Ascending aorta (tissue), 2 donors: Measurements from ENCODE around the gene METTL5. TPM values are rescaled to one million over a fixed set of nuclear protein-coding genes. Genes with fewer than 3 reads are reported as not detected.

ENCODE experiments used
- DNase-seq, 2 donors: peaks; one replicate each; pipeline ENCODE4 v3.0.0-alpha.2; 2019; ENCODE audit warnings: low spot score in 2 of 2
- H3K27ac ChIP-seq, 2 donors: fragments of 200-600 bp; sonication (generic); one replicate each; pipeline ENCODE4 v1.5.1; 2016 to 2017; ENCODE audit warnings: mild to moderate bottlenecking in 1 of 2
- H3K27me3 ChIP-seq: fragments of 200-600 bp; sonication (generic); one replicate; pipeline ENCODE4 v1.5.1; 2017
- H3K36me3 ChIP-seq, 2 donors: fragments of 200-600 bp; sonication (generic); one replicate each; pipeline ENCODE4 v1.5.1; 2016
- H3K4me1 ChIP-seq, 2 donors: fragments of 200-600 bp; sonication (generic); one replicate each; pipeline ENCODE4 v1.5.1; 2016 to 2017; ENCODE audit warnings: mild to moderate bottlenecking in 1 of 2
- H3K4me3 ChIP-seq, 2 donors: fragments of 200-600 bp; sonication (generic); one replicate each; pipeline ENCODE4 v1.5.1; 2016 to 2017; ENCODE audit warnings: mild to moderate bottlenecking in 1 of 2
- H3K9me3 ChIP-seq, 2 donors: fragments of 200-600 bp; sonication (generic); one replicate each; pipeline ENCODE4 v1.5.1; 2016
- CTCF ChIP-seq, 3 experiments: fragments of 200-600 bp in 2 of 3; fragments of 450-650 bp in 1 of 3; sonication (generic) in 2 of 3; IDR thresholded peaks; one replicate each; pipeline ENCODE4 v1.5.1; 2016 to 2019; ENCODE audit warnings: antibody characterized with exemption in 3 of 3, mild to moderate bottlenecking in 1 of 3, moderate library complexity in 1 of 3
- intact Hi-C: fragments of 100-400 bp; cut with DNase I; formaldehyde crosslinking; loops from one replicate; pipeline ENCODE4 v1.15.1; 2023
- total RNA-seq: library from RNA; depleted of rRNA; stranded (reverse); fragments of >200 nt; gene quantifications from one replicate; pipeline ENCODE4 v1.1.0, GENCODE V29; 2016

The METTL5 gene
- total RNA-seq, 1 donor from 2014 or later, result 42.6 TPM

- no peak for TF ChIP-seq CTCF (IDR thresholded peaks at IDR 0.05)
- no peaks in the 10 kb centered on the region for H3K9me3 ChIP-seq
- DNase-seq, result no peak
- H3K27me3 ChIP-seq, result no peaks in the 10 kb centered on the region
- H3K36me3 ChIP-seq, result no peaks in the 10 kb centered on the region
- H3K4me1 ChIP-seq, result peaks cover 0 to 8% of the 10 kb centered on the region in 2 donors
- H3K4me3 ChIP-seq, result no peak overlapping the region
- intact Hi-C loops, result no loop called here
- no peak overlapping the region for H3K27ac ChIP-seq
Observed at GRCh38 chr2:169838743-169839489, 14.2 kb upstream of the METTL5 start.

GRCh38 chr2:169834401-169834800 is 9.7 kb upstream of the METTL5 start:
- TF ChIP-seq CTCF (IDR thresholded peaks at IDR 0.05), result no peak
- intact Hi-C loops, result no loop called here
- no peak overlapping the region for H3K27ac ChIP-seq
- H3K9me3 ChIP-seq, result no peaks in the 10 kb centered on the region
- H3K27me3 ChIP-seq, result no peaks in the 10 kb centered on the region
- no peak for DNase-seq
- no peak overlapping the region for H3K4me3 ChIP-seq
- no peaks in the 10 kb centered on the region for H3K36me3 ChIP-seq
- peaks cover 6 to 13% of the 10 kb centered on the region in 2 donors for H3K4me1 ChIP-seq

DNA sequence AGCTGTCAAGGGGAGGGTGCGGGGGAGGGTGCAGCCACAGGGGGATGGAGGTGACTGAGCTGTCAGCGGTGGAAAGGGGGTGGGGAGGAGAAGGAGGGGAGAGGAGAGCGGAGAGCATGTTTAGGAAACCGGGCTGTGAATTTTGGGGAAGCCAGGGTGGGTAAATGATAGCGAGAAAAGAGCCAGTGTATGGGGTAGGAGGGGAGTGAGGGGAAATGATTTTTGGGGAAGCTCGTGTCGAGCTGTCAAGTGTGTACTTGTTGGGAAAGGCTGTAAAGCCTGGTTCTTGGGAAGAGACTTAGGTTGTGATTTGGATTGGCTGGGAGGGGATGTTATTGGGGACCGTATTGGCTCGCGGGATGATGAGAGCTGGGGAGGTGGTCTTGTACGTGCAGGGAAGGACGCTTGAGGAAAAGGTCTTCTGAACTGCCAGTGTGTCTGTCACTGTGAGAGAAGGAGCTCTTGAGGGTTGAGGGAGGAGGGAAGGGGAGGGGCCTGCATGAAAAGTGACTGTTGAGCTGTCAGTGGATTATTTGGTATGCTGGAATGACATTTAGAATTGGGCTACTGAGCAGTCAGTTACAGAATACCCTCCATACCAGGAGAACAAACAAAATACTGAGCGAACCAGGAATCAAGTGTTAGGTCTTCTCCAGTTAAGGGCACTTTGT is 3.6 kb upstream of the METTL5 start:
- no peak for TF ChIP-seq CTCF (IDR thresholded peaks at IDR 0.05)
- peaks cover 6 to 24% of the 10 kb centered on the region in 2 donors for H3K4me1 ChIP-seq
- peak overlapping the region; percentile 78 to 95 for H3K4me3 ChIP-seq
- intact Hi-C loops, result loop anchor here (5.0 kb wide), 1 partner anchor 246 kb away; the partner anchor contains the start of gene PPIG
- H3K9me3 ChIP-seq, result no peaks in the 10 kb centered on the region
- peak overlapping the region; percentile 89 to 95 for H3K27ac ChIP-seq
- H3K27me3 ChIP-seq, result no peaks in the 10 kb centered on the region
- H3K36me3 ChIP-seq, result no peaks in the 10 kb centered on the region
- peak in 1 of 2 donors; percentile 75 for DNase-seq

GRCh38 chr2:169827272-169828140 is 2.8 kb upstream of the METTL5 start, which contains the start of gene UBR3:
Gene UBR3 (plus strand): TSS chr2:169827454. CDS start chr2:169827508, 54 bp downstream.
- Histone ChIP-seq H3K4me3 (peak within 1 kb of the TSS; percentile 78 to 95), H3K9me3 (no peaks in the 10 kb centered on the region), H3K27ac (peak within 1 kb of the TSS; percentile 89 to 95), H3K36me3 (no peaks in the 10 kb centered on the region), H3K27me3 (no peaks in the 10 kb centered on the region), H3K4me1 (peaks cover 6 to 30% of the 10 kb centered on the region in 2 donors)
- DNase-seq, result peak; percentile 66 to 95
- intact Hi-C loops, result loop anchor here (2.0 to 5.0 kb wide), 2 partner anchors 133 to 245 kb away; partner anchors contain the start of genes CFAP210, PHOSPHO2 and PPIG
- TF ChIP-seq CTCF (IDR thresholded peaks at IDR 0.05), result no peak

GRCh38 chr2:169823996-169824372 is 721 bp downstream of the METTL5 start:
- intact Hi-C loops, result loop anchor here (1.0 to 2.0 kb wide), 4 partner anchors 16 to 105 kb away; no protein-coding TSS in a partner anchor
- H3K27me3 ChIP-seq, result no peaks in the 10 kb centered on the region
- DNase-seq, result no peak
- H3K4me3 ChIP-seq, result peak overlapping the region; percentile 70 to 81
- H3K4me1 ChIP-seq, result peaks cover 0 to 32% of the 10 kb centered on the region in 2 donors
- H3K36me3 ChIP-seq, result no peaks in the 10 kb centered on the region
- H3K9me3 ChIP-seq, result no peaks in the 10 kb centered on the region
- no peak for TF ChIP-seq CTCF (IDR thresholded peaks at IDR 0.05)
- H3K27ac ChIP-seq, result peak overlapping the region; percentile 85 to 86
